Thymus (tissue), 11 donors: Measurements from ENCODE around the gene SERPIND1. TPM values are rescaled to one million over a fixed set of nuclear protein-coding genes. Genes with fewer than 3 reads are reported as not detected.

ENCODE experiments used
- DNase-seq, 9 donors: peaks; one replicate each; pipeline ENCODE4 v3.0.0-alpha.2; 2013; ENCODE audit warnings: low spot score in 9 of 9, low read depth in 6 of 9, missing footprints in 1 of 9
- H3K27ac ChIP-seq, 2 donors: one replicate each; pipeline ENCODE4 v1.5.1; 2013; ENCODE audit warnings: control low read depth in 1 of 2, low read depth in 1 of 2, low read length in 1 of 2, mild to moderate bottlenecking in 1 of 2, moderate library complexity in 1 of 2
- H3K27me3 ChIP-seq, 2 donors: one replicate each; pipeline ENCODE4 v1.5.1; 2013; ENCODE audit warnings: low read length in 1 of 2; ENCODE audit not compliant: control insufficient read depth in 2 of 2, insufficient read depth in 1 of 2
- H3K36me3 ChIP-seq, 2 donors: one replicate each; pipeline ENCODE4 v1.5.1; 2013; ENCODE audit warnings: low read length in 1 of 2, mild to moderate bottlenecking in 1 of 2, moderate library complexity in 1 of 2; ENCODE audit not compliant: control insufficient read depth in 2 of 2, insufficient read depth in 2 of 2
- H3K4me1 ChIP-seq, 2 donors: one replicate each; pipeline ENCODE4 v1.5.1; 2013; ENCODE audit warnings: low read length in 2 of 2; ENCODE audit not compliant: control insufficient read depth in 2 of 2, insufficient read depth in 2 of 2
- H3K4me3 ChIP-seq, 2 donors: one replicate each; pipeline ENCODE4 v1.5.1; 2013; ENCODE audit warnings: low read length in 2 of 2, control low read depth in 1 of 2, mild to moderate bottlenecking in 1 of 2
- H3K9me3 ChIP-seq, 2 donors: one replicate each; pipeline ENCODE4 v1.5.1; 2013; ENCODE audit warnings: low read length in 1 of 2, mild to moderate bottlenecking in 1 of 2; ENCODE audit not compliant: control insufficient read depth in 2 of 2, insufficient read depth in 1 of 2
- WGBS: extraction: QIAGEN DNeasy Blood & Tissue Kit; methylation state at CpG from one replicate; pipeline ENCODE4 v1.1.7; 2013; 5-methylcytosine and 5-hydroxymethylcytosine counted together
- polyA plus RNA-seq: library from polyadenylated mRNA; stranded (reverse); fragments of 200-250 nt; gene quantifications from one replicate; pipeline ENCODE4 v1.2.3, GENCODE V29; 2013
- total RNA-seq: library from RNA; stranded (reverse); fragments of 120-200 nt; gene quantifications from one replicate; pipeline ENCODE4 v1.2.4, GENCODE V29; 2013
- donor health status: healthy.

Gene SERPIND1
- total and polyA plus RNA-seq, 2 donors, result 0.05 to 0.11 TPM

- no peak for DNase-seq
- no peaks in the 10 kb centered on the region for H3K27me3 ChIP-seq
- H3K27ac ChIP-seq, result no peak overlapping the region
- peaks cover 45% of the 10 kb centered on the region in 2 donors for H3K36me3 ChIP-seq
- no peaks in the 10 kb centered on the region for H3K9me3 ChIP-seq
- H3K4me3 ChIP-seq, result no peak overlapping the region
- peaks cover 0 to 3% of the 10 kb centered on the region in 2 donors for H3K4me1 ChIP-seq
- 96% methylated on average over 25 of the region's 25 CpGs for WGBS
These were observed 5.3 kb downstream of the SERPIND1 start for GRCh38 chr22:20779014-20779817.

GRCh38 chr22:20779818-20780158 is 5.9 kb downstream of the SERPIND1 start:
- no peaks in the 10 kb centered on the region for H3K27me3 ChIP-seq
- H3K36me3 ChIP-seq, result peaks cover 43 to 44% of the 10 kb centered on the region in 2 donors

GRCh38 chr22:20781272-20781990 is 7.5 kb downstream of the SERPIND1 start:
- DNase-seq, result no peak
- 97% methylated on average over 11 of the region's 11 CpGs for WGBS
- Histone ChIP-seq H3K4me3 (no peak overlapping the region), H3K27ac (no peak overlapping the region), H3K27me3 (no peaks in the 10 kb centered on the region), H3K4me1 (peaks cover 0 to 3% of the 10 kb centered on the region in 2 donors), H3K9me3 (no peaks in the 10 kb centered on the region), H3K36me3 (peaks cover 48 to 49% of the 10 kb centered on the region in 2 donors)

More at GRCh38 chr22:20779818-20780158, 5.9 kb downstream of the SERPIND1 start:
- DNase-seq, result no peak
- Histone ChIP-seq H3K27ac (no peak overlapping the region), H3K4me3 (no peak overlapping the region), H3K9me3 (no peaks in the 10 kb centered on the region), H3K4me1 (peaks cover 0 to 3% of the 10 kb centered on the region in 2 donors)
- WGBS, result 98% methylated on average over 5 of the region's 5 CpGs

- Histone ChIP-seq H3K27ac (no peak overlapping the region), H3K4me1 (peaks cover 0 to 3% of the 10 kb centered on the region in 2 donors), H3K4me3 (no peak overlapping the region), H3K9me3 (no peaks in the 10 kb centered on the region), H3K36me3 (peaks cover 54 to 55% of the 10 kb centered on the region in 2 donors), H3K27me3 (no peaks in the 10 kb centered on the region)
- WGBS, result 97% methylated on average over 4 of the region's 4 CpGs
- DNase-seq, result no peak
These were observed 8.2 kb downstream of the SERPIND1 start for GRCh38 chr22:20782083-20782482.

- H3K4me1 ChIP-seq, result peaks cover 0 to 3% of the 10 kb centered on the region in 2 donors
- no peaks in the 10 kb centered on the region for H3K9me3 ChIP-seq
- WGBS, result 98% methylated on average over 4 of the region's 4 CpGs
- peaks cover 58% of the 10 kb centered on the region in 2 donors for H3K36me3 ChIP-seq
- no peak overlapping the region for H3K4me3 ChIP-seq
- H3K27me3 ChIP-seq, result no peaks in the 10 kb centered on the region
- H3K27ac ChIP-seq, result no peak overlapping the region
- no peak for DNase-seq
These were observed 8.8 kb downstream of the SERPIND1 start for GRCh38 chr22:20782596-20783299.

GRCh38 chr22:20783300-20783673 is 9.4 kb downstream of the SERPIND1 start:
- peaks cover 0 to 3% of the 10 kb centered on the region in 2 donors for H3K4me1 ChIP-seq
- no peak overlapping the region for H3K4me3 ChIP-seq
- H3K36me3 ChIP-seq, result peaks cover 60 to 62% of the 10 kb centered on the region in 2 donors
- no peak overlapping the region for H3K27ac ChIP-seq
- 98% methylated on average over 3 of the region's 3 CpGs for WGBS
- H3K9me3 ChIP-seq, result no peaks in the 10 kb centered on the region
- no peaks in the 10 kb centered on the region for H3K27me3 ChIP-seq
- DNase-seq, result no peak

- H3K36me3 ChIP-seq, result peaks cover 61 to 64% of the 10 kb centered on the region in 2 donors
- peaks cover 0 to 3% of the 10 kb centered on the region in 2 donors for H3K4me1 ChIP-seq
- peak in 8 of 9 donors; percentile 11 to 73 (median 34) for DNase-seq
- no peaks in the 10 kb centered on the region for H3K9me3 ChIP-seq
- H3K27me3 ChIP-seq, result no peaks in the 10 kb centered on the region
- H3K27ac ChIP-seq, result no peak overlapping the region
- no peak overlapping the region for H3K4me3 ChIP-seq
- WGBS, result 93% methylated on average over 14 of the region's 14 CpGs
These were observed 10.2 kb downstream of the SERPIND1 start for GRCh38 chr22:20783844-20784723.

GRCh38 chr22:20785415-20785814 is 11.5 kb downstream of the SERPIND1 start:
- 98% methylated on average over 3 of the region's 3 CpGs for WGBS
- Histone ChIP-seq H3K36me3 (peaks cover 55 to 65% of the 10 kb centered on the region in 2 donors), H3K27ac (no peak overlapping the region), H3K4me3 (no peak overlapping the region), H3K4me1 (peaks cover 0 to under 1% of the 10 kb centered on the region in 2 donors), H3K9me3 (no peaks in the 10 kb centered on the region), H3K27me3 (no peaks in the 10 kb centered on the region)
- DNase-seq, result no peak
